Karpas-422 (cell line): ENCODE results near the gene CCDC97. TPM values are rescaled to one million over a fixed set of nuclear protein-coding genes. Genes with fewer than 3 reads are reported as not detected.

Experiments used
- DNase-seq: peaks from one replicate; pipeline ENCODE4 v3.0.0-alpha.2; 2015
- H2AFZ ChIP-seq: fragments of 200-600 bp; sonication (generic); 2 replicates; pipeline ENCODE4 v1.6.1; 2014; ENCODE audit warnings: antibody characterized with exemption, low read length, mixed read lengths
- H3K27ac ChIP-seq: fragments of 200-600 bp; sonication (generic); 2 replicates; pipeline ENCODE4 v1.5.1; 2014; ENCODE audit warnings: mild to moderate bottlenecking, low read length, moderate library complexity
- H3K27me3 ChIP-seq: fragments of 200-600 bp; sonication (generic); 2 replicates; pipeline ENCODE4 v1.6.1; 2014; ENCODE audit warnings: low read length, mixed read lengths
- H3K36me3 ChIP-seq: fragments of 200-600 bp; sonication (generic); 2 replicates; pipeline ENCODE4 v1.6.1; 2014; ENCODE audit warnings: low read length, mixed read lengths; ENCODE audit not compliant: insufficient read depth
- H3K4me1 ChIP-seq: fragments of 200-600 bp; sonication (generic); 2 replicates; pipeline ENCODE4 v1.6.1; 2014; ENCODE audit warnings: mild to moderate bottlenecking, low read length, mixed read lengths
- H3K4me2 ChIP-seq: fragments of 200-600 bp; sonication (generic); 2 replicates; pipeline ENCODE4 v1.6.1; 2014; ENCODE audit warnings: low read length, low read depth, mild to moderate bottlenecking; ENCODE audit not compliant: poor library complexity, severe bottlenecking
- H3K4me3 ChIP-seq: fragments of 200-600 bp; sonication (generic); 2 replicates; pipeline ENCODE4 v1.5.1; 2014; ENCODE audit warnings: mild to moderate bottlenecking, antibody characterized with exemption, low read length, mixed read lengths
- H3K79me2 ChIP-seq: fragments of 200-600 bp; sonication (generic); 2 replicates; pipeline ENCODE4 v1.6.1; 2014; ENCODE audit warnings: mild to moderate bottlenecking, low read length, mixed read lengths
- H3K9ac ChIP-seq: fragments of 200-600 bp; sonication (generic); 2 replicates; pipeline ENCODE4 v1.6.0; 2014; ENCODE audit warnings: low read length
- H3K9me2 ChIP-seq: fragments of 200-600 bp; sonication (generic), shearing (Covaris generic); replicated peaks from 2 replicates; pipeline ENCODE4 v1.6.0; 2014; ENCODE audit warnings: mild to moderate bottlenecking, low read length, moderate library complexity; ENCODE audit not compliant: insufficient read depth
- H3K9me3 ChIP-seq: fragments of 300-700, 200-600 bp; sonication (generic); 2 replicates; pipeline ENCODE4 v1.6.1; 2014; ENCODE audit warnings: low read length, mixed read lengths
- H4K20me1 ChIP-seq: fragments of 200-600 bp; sonication (generic); 2 replicates; pipeline ENCODE4 v1.6.1; 2014; ENCODE audit warnings: mild to moderate bottlenecking, antibody characterized with exemption, low read length, low read depth; ENCODE audit not compliant: insufficient read depth
- total RNA-seq: library from RNA; depleted of rRNA; stranded (reverse); fragments of >200 nt; shearing (Covaris generic); gene quantifications from 2 replicates; pipeline ENCODE4 v1.2.3, GENCODE V29; 2014; ENCODE audit warnings: low replicate concordance

The CCDC97 gene
- total RNA-seq, 1 experiment from 2014 or later: 15.5 TPM

GRCh38 chr19:41324921-41325639 is 15.1 kb downstream of the CCDC97 start:
- Histone ChIP-seq H4K20me1 (no peaks in the 10 kb centered on the region), H3K9me3 (no peaks in the 10 kb centered on the region), H3K4me2 (no peak overlapping the region), H3K9ac (no peak overlapping the region), H2AFZ (no peak overlapping the region), H3K27me3 (no peaks in the 10 kb centered on the region), H3K4me1 (peaks cover 28% of the 10 kb centered on the region), H3K79me2 (peaks cover 18% of the 10 kb centered on the region), H3K4me3 (no peak overlapping the region), H3K9me2 (no peaks in the 10 kb centered on the region), H3K27ac (no peak overlapping the region), H3K36me3 (no peaks in the 10 kb centered on the region; the same call in 1 of the 2 replicates)
- no peak for DNase-seq

GRCh38 chr19:41325640-41325946 is 15.6 kb downstream of the CCDC97 start:
- no peaks in the 10 kb centered on the region for H3K9me3 ChIP-seq
- no peak overlapping the region for H3K4me3 ChIP-seq
- no peaks in the 10 kb centered on the region for H4K20me1 ChIP-seq
- H3K9me2 ChIP-seq: no peaks in the 10 kb centered on the region
- H3K27ac ChIP-seq: no peak overlapping the region
- H3K4me1 ChIP-seq: peaks cover 33% of the 10 kb centered on the region
- H2AFZ ChIP-seq: no peak overlapping the region
- H3K36me3 ChIP-seq: no peaks in the 10 kb centered on the region; the same call in 1 of the 2 replicates
- no peak overlapping the region for H3K9ac ChIP-seq
- H3K79me2 ChIP-seq: peaks cover 18% of the 10 kb centered on the region
- no peaks in the 10 kb centered on the region for H3K27me3 ChIP-seq
- no peak overlapping the region for H3K4me2 ChIP-seq
- no peak for DNase-seq

GRCh38 chr19:41325947-41326706 is 16.2 kb downstream of the CCDC97 start:
- Histone ChIP-seq H3K4me2 (no peak overlapping the region), H3K27ac (no peak overlapping the region), H2AFZ (no peak overlapping the region), H3K27me3 (no peaks in the 10 kb centered on the region), H3K79me2 (peaks cover 18% of the 10 kb centered on the region), H3K36me3 (no peaks in the 10 kb centered on the region; the same call in 1 of the 2 replicates), H4K20me1 (no peaks in the 10 kb centered on the region), H3K9me2 (no peaks in the 10 kb centered on the region), H3K4me3 (no peak overlapping the region), H3K9me3 (no peaks in the 10 kb centered on the region), H3K4me1 (peaks cover 34% of the 10 kb centered on the region), H3K9ac (no peak overlapping the region)
- no peak for DNase-seq

DNA sequence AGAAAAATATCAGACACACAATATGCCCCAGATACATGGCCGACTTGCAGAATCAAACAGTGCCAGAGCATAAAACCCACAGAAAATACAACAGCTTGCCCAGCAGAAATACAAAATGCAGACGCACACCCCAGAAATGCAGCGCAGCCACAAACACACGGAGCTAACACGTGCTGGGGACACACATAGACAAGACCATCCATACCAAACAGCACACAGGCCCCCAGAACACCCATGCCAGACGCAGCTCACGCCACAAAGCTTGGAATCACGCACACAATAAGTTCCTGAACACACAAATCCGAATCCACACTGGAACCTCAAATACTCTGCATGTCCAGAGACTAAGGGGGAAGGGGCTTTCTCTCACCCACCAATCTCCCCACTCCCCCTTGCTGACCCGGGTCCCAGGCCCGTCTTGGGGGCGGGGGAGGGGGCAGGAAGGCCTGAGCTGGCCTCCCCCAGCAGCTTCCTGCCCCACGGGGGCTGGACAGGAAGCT is 17.2 kb downstream of the CCDC97 start:
- no peaks in the 10 kb centered on the region for H3K9me3 ChIP-seq
- H3K4me2 ChIP-seq: peak overlapping the region; percentile 59
- H3K36me3 ChIP-seq: peaks cover 5% of the 10 kb centered on the region; the same call in 1 of the 2 replicates
- no peak for DNase-seq
- H3K27me3 ChIP-seq: no peaks in the 10 kb centered on the region
- peaks cover 18% of the 10 kb centered on the region for H3K79me2 ChIP-seq
- peak overlapping the region; percentile 53 for H3K4me3 ChIP-seq
- H4K20me1 ChIP-seq: no peaks in the 10 kb centered on the region
- peaks cover 34% of the 10 kb centered on the region for H3K4me1 ChIP-seq
- peak overlapping the region; percentile 81 for H3K27ac ChIP-seq
- no peaks in the 10 kb centered on the region for H3K9me2 ChIP-seq
- H2AFZ ChIP-seq: 0 out of 2 replicates have a peak overlapping the region, but pooled peaks have one; percentile 26
- H3K9ac ChIP-seq: peak overlapping the region; percentile 76

- H3K4me3 ChIP-seq: peak overlapping the region; percentile 53
- H3K27ac ChIP-seq: peak overlapping the region; percentile 81
- no peaks in the 10 kb centered on the region for H3K9me3 ChIP-seq
- H3K36me3 ChIP-seq: peaks cover 10% of the 10 kb centered on the region; the same call in 1 of the 2 replicates
- no peak overlapping the region for H2AFZ ChIP-seq
- peaks cover 21% of the 10 kb centered on the region for H3K79me2 ChIP-seq
- H3K9ac ChIP-seq: peak overlapping the region; percentile 76
- H3K4me1 ChIP-seq: peaks cover 34% of the 10 kb centered on the region
- peak overlapping the region; percentile 59 for H3K4me2 ChIP-seq
- H3K9me2 ChIP-seq: no peaks in the 10 kb centered on the region
- H4K20me1 ChIP-seq: no peaks in the 10 kb centered on the region
- H3K27me3 ChIP-seq: no peaks in the 10 kb centered on the region
- DNase-seq: peak; percentile 82
Measured at GRCh38 chr19:41327576-41328156, 17.7 kb downstream of the CCDC97 start.

DNA sequence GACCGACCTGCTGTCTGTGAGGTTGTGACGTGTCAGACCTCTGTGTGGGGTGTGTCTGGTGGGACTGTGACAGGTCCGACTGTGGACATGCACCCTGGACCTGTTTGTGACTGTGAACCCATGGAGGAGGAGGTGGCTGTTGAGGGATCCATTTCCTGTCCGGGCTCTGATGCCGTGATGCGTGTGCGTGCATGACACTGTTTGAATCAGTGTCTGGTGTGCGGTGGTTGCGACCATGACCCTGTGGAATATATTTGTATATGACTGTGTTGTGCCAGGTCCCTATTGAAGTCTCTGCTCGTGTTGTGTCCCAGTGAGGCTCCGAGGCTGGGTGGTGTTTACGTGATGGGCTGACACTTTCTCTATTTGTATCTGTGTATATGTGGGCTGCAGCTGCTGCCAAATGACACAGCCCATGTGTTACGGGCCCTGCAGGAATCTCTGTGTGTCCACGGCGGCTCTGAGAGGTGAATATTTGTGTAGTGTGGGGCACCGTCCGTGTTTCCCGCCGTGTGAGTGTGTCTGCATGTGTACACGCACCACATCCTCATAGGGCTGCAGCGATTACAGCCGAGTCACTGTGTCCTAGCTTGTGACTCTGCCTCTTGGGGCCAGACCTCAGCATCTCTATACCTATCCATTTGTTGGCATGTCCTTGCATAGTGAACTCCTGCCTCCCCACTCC is 18.3 kb downstream of the CCDC97 start:
- Histone ChIP-seq H3K4me2 (peak overlapping the region; percentile 59), H2AFZ (no peak overlapping the region)

DNA sequence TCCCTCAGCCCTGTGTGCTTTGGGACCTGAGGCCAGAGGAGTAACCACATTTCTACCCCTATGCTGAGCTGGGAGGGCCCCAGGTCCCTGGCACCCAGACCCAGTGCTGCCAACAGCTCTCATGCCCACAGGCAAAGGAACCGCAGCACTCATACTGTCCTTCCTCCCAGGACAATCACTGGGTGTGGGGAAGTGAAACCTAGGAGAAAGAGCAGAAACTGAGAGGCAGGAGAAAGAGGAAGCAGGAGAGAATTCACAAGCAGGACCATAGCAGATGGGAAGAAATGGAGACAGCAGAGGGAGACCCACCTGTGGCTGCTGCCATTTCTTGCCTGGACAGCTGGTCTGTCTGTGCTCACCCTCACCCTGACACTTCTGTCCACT is 18.9 kb downstream of the CCDC97 start:
- Histone ChIP-seq H3K36me3 (peaks cover 15% of the 10 kb centered on the region; the same call in 1 of the 2 replicates), H3K9me3 (no peaks in the 10 kb centered on the region), H3K9ac (peak overlapping the region; percentile 30), H3K4me3 (peak overlapping the region; percentile 53; the same call in 1 of the 2 replicates), H4K20me1 (no peaks in the 10 kb centered on the region), H2AFZ (no peak overlapping the region), H3K9me2 (no peaks in the 10 kb centered on the region), H3K27ac (peak overlapping the region; percentile 58; the same call in 1 of the 2 replicates), H3K4me2 (peak overlapping the region; percentile 59), H3K27me3 (no peaks in the 10 kb centered on the region), H3K79me2 (peaks cover 21% of the 10 kb centered on the region), H3K4me1 (peaks cover 34% of the 10 kb centered on the region)
- no peak for DNase-seq

More for the DNA sequence above, 18.3 kb downstream of the CCDC97 start:
- Histone ChIP-seq H3K79me2 (peaks cover 21% of the 10 kb centered on the region), H3K4me1 (peaks cover 34% of the 10 kb centered on the region), H3K36me3 (peaks cover 12% of the 10 kb centered on the region; the same call in 1 of the 2 replicates), H3K9ac (peak overlapping the region; percentile 76), H4K20me1 (no peaks in the 10 kb centered on the region), H3K4me3 (peak overlapping the region; percentile 53; the same call in 1 of the 2 replicates), H3K27ac (peak overlapping the region; percentile 81; the same call in 1 of the 2 replicates), H3K27me3 (no peaks in the 10 kb centered on the region), H3K9me2 (no peaks in the 10 kb centered on the region), H3K9me3 (no peaks in the 10 kb centered on the region)
- no peak for DNase-seq
